ENCODE results near the gene NOL9.
"Not testable (repeated sequence)": the region's sequence is repeated elsewhere in the genome, so short reads cannot be mapped to it uniquely, and the experiment has no call there.

The NOL9 gene

GRCh38 chr1:6497215-6497866, 57.0 kb downstream of the NOL9 start:
- H3K4me3 ChIP-seq (ENCODE audit: low read depth, low read length), result peak overlapping the region; percentile 62
- in situ Hi-C loops (cut with HindIII; ENCODE audit: low sequenced_read_pairs), result no loop called here
- DNase-seq (ENCODE audit: low read depth, low spot score), result no peak
- TF ChIP-seq, protein P1, sequence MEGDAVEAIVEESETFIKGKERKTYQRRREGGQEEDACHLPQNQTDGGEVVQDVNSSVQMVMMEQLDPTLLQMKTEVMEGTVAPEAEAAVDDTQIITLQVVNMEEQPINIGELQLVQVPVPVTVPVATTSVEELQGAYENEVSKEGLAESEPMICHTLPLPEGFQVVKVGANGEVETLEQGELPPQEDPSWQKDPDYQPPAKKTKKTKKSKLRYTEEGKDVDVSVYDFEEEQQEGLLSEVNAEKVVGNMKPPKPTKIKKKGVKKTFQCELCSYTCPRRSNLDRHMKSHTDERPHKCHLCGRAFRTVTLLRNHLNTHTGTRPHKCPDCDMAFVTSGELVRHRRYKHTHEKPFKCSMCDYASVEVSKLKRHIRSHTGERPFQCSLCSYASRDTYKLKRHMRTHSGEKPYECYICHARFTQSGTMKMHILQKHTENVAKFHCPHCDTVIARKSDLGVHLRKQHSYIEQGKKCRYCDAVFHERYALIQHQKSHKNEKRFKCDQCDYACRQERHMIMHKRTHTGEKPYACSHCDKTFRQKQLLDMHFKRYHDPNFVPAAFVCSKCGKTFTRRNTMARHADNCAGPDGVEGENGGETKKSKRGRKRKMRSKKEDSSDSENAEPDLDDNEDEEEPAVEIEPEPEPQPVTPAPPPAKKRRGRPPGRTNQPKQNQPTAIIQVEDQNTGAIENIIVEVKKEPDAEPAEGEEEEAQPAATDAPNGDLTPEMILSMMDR (IDR thresholded peaks at IDR 0.05; ENCODE audit: low read depth, low read length), result no peak

GRCh38 chr1:6496890-6497214, 57.5 kb downstream of the NOL9 start:
- TF ChIP-seq, protein P1 (IDR thresholded peaks at IDR 0.05; ENCODE audit: low read depth, low read length), result no peak
- in situ Hi-C loops (cut with HindIII; ENCODE audit: low sequenced_read_pairs), result no loop called here
- DNase-seq (ENCODE audit: low read depth, low spot score), result no peak
- H3K4me3 ChIP-seq (ENCODE audit: low read depth, low read length), result peak overlapping the region; percentile 62

DNA sequence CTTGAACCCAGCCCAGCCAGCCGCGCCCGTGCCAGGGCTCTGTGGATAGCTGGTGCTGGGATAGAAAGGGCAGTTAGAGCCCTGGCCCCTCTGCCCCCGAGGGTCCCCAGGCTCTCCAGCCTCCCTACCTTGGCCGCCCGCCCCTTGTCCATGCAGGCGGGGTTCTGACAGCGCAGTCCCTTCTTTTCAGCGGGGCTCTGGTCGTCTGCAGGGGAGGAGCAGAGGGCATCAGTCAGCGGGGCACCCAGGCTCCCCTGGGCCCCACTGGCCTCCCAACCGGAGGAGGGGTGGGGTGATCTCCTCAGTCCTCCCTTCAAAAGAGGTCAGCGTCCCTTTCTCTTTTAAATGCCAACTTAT, 58.0 kb downstream of the NOL9 start:
- TF ChIP-seq, protein P1 (IDR thresholded peaks at IDR 0.05; ENCODE audit: low read depth, low read length), result no peak
- H3K4me3 ChIP-seq (ENCODE audit: low read depth, low read length), result peak overlapping the region; percentile 62
- in situ Hi-C loops (cut with HindIII; ENCODE audit: low sequenced_read_pairs), result no loop called here
- no peak for DNase-seq (ENCODE audit: low read depth, low spot score)

- TF ChIP-seq, protein P1 (IDR thresholded peaks at IDR 0.05; ENCODE audit: low read depth, low read length), result no peak
- no peak for DNase-seq (ENCODE audit: low read depth, low spot score)
- peak overlapping the region; percentile 62 for H3K4me3 ChIP-seq (ENCODE audit: low read depth, low read length)
- in situ Hi-C loops (cut with HindIII; ENCODE audit: low sequenced_read_pairs), result no loop called here
Measured at GRCh38 chr1:6495540-6496364, 58.6 kb downstream of the NOL9 start.

DNA sequence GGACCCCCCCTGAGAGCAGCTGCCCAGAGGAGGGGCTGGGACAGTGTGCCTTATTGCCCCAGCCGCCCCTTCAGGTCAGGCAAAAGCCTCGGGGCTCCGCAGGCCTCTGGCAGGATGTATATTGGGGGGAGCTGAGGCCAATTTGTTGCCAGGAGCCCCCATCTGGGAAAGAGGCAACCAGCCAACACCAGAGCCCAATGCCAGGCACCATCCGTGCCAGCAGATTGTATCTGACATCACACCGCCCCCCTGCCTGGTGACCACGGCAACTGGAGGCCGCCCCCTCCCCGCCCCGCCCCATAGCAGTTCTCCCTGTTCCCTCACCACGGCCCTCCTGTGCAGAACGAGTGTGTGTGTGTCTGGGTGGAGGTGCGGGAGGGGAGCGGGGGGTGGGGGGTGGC, 59.3 kb downstream of the NOL9 start:
- in situ Hi-C loops (cut with HindIII; ENCODE audit: low sequenced_read_pairs), result no loop called here
- TF ChIP-seq, protein P1 (IDR thresholded peaks at IDR 0.05; ENCODE audit: low read depth, low read length), result no peak
- H3K4me3 ChIP-seq (ENCODE audit: low read depth, low read length), result no peak overlapping the region
- DNase-seq (ENCODE audit: low read depth, low spot score), result no peak

- in situ Hi-C loops (cut with HindIII; ENCODE audit: low sequenced_read_pairs), result no loop called here
- TF ChIP-seq, protein P1 (IDR thresholded peaks at IDR 0.05; ENCODE audit: low read depth, low read length), result no peak
- no peak overlapping the region for H3K4me3 ChIP-seq (ENCODE audit: low read depth, low read length)
Measured at GRCh38 chr1:6494627-6495026, 59.7 kb downstream of the NOL9 start.

DNA sequence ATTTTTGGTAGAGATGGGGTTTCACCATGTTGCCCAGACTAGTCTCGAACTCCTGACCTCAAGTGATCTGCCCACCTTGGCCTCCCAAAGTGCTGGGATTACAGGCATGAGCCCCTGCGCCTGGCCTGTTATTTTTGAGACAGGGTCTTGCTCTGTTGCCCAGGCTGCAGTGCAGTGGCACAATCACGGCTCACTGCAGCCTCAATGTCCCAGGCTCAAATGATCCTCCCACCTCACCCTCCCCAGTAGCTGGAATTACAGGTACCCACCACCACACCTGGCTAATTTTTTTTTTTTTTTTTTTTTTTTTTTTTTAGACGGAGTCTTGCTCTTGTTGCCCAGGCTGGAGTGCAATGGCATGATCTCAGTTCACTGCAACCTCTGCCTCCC, 60.5 kb downstream of the NOL9 start:
- H3K4me3 ChIP-seq (ENCODE audit: low read depth, low read length); in situ Hi-C loops (cut with HindIII; ENCODE audit: low sequenced_read_pairs); DNase-seq (ENCODE audit: low read depth, low spot score): not testable (repeated sequence)

More at GRCh38 chr1:6494627-6495026, 59.7 kb downstream of the NOL9 start:
- DNase-seq (ENCODE audit: low read depth, low spot score), result no peak
